GM12878 (cell line): Measurements from ENCODE around the gene SEC14L6. TPM values are rescaled to one million over a fixed set of nuclear protein-coding genes. Genes with fewer than 3 reads are reported as not detected.

Experiments used
- ATAC-seq: fragments of 200-7000 bp; cut with Tn5 transposase; 3 replicates; pipeline ENCODE4 v1.9.1; 2020; ENCODE audit warnings: mild to moderate bottlenecking, moderate library complexity
- BruUV-seq: library from RNA; stranded (reverse); fragments of 400-500 nt; replicated peaks from 2 replicates; lab custom pipeline; 2021; lab: Mats Ljungman, UMichigan
- CTCF ChIA-PET: fragments of 300-600 bp; sonication (Branson Sonifier 250); formaldehyde crosslinking; extraction: SDS; loops from one replicate; lab custom pipeline; 2021; ENCODE audit warnings: inconsistent platforms; lab: Yijun Ruan, JAX
- POLR2A ChIA-PET: fragments of 350-600 bp; formaldehyde crosslinking; extraction: SDS; loops from one replicate; lab custom pipeline; 2021; ENCODE audit warnings: inconsistent platforms; lab: Charles Lee
- RAD21 ChIA-PET: fragments of 300-600 bp; sonication (Branson Sonifier 250); formaldehyde crosslinking; loops from one replicate; lab custom pipeline; 2023; ENCODE audit warnings: antibody characterized with exemption; ENCODE audit not compliant: unreplicated experiment; lab: Charles Lee
- SMC1A ChIA-PET: fragments of 300-600 bp; sonication (Branson Sonifier 250); formaldehyde crosslinking; loops from one replicate; lab custom pipeline; 2023; ENCODE audit not compliant: unreplicated experiment, uncharacterized antibody; lab: Charles Lee
- DNase-seq: peaks from one replicate; pipeline ENCODE4 v3.0.0-alpha.2; 2011; ENCODE audit warnings: low read depth, low spot score
- FAIRE-seq: peaks from 3 replicates; lab custom pipeline; 2011; peaks lifted over from hg19 to GRCh38; lab: Jason Lieb, UNC
- H2AFZ ChIP-seq: 2 replicates; pipeline ENCODE4 v1.6.0; 2011; ENCODE audit warnings: low read depth, low read length, control low read depth; ENCODE audit not compliant: control insufficient read depth
- H3K27ac ChIP-seq: 2 replicates; pipeline ENCODE4 v1.5.1; 2011; ENCODE audit warnings: control low read depth; ENCODE audit not compliant: control insufficient read depth, insufficient read depth
- H3K27me3 ChIP-seq, 2 experiments: replicated peaks in 1 of 2; 2 replicates each; pipeline versions ENCODE4 v1.6.0 to v1.6.1; 2011; ENCODE audit warnings: low read length in 1 of 2; ENCODE audit not compliant: control insufficient read depth in 2 of 2, insufficient read depth in 2 of 2
- H3K36me3 ChIP-seq, 2 experiments: 2 replicates each; pipeline ENCODE4 v1.5.1; 2011; ENCODE audit warnings: low read length in 1 of 2; ENCODE audit not compliant: control insufficient read depth in 2 of 2, insufficient read depth in 2 of 2
- H3K4me1 ChIP-seq: 2 replicates; pipeline ENCODE4 v1.6.1; 2011; ENCODE audit warnings: mild to moderate bottlenecking, low read length, moderate library complexity, mixed read lengths; ENCODE audit not compliant: control insufficient read depth, insufficient read depth
- H3K4me2 ChIP-seq: 2 replicates; pipeline ENCODE4 v1.6.0; 2011; ENCODE audit warnings: control low read depth; ENCODE audit not compliant: control insufficient read depth, insufficient read depth
- H3K4me3 ChIP-seq: fragments of 200-600 bp; sonication (generic); 2 replicates; pipeline ENCODE4 v1.5.1; 2016
- H3K79me2 ChIP-seq: 2 replicates; pipeline ENCODE4 v1.6.0; 2011; ENCODE audit warnings: low read length; ENCODE audit not compliant: control insufficient read depth, insufficient read depth
- H3K9ac ChIP-seq: 2 replicates; pipeline ENCODE4 v1.8.0; 2011; ENCODE audit warnings: low read length, control low read depth, mixed read lengths; ENCODE audit not compliant: control insufficient read depth, insufficient read depth
- H3K9me3 ChIP-seq: replicated peaks from 3 replicates; pipeline ENCODE4 v1.5.1; 2011; ENCODE audit warnings: mild to moderate bottlenecking, low read length; ENCODE audit not compliant: control insufficient read depth, insufficient read depth
- H4K20me1 ChIP-seq: 2 replicates; pipeline ENCODE4 v1.6.0; 2011; ENCODE audit not compliant: control insufficient read depth, insufficient read depth
- ESRRA ChIP-seq: IDR thresholded peaks from 2 replicates; pipeline ENCODE4 v1.6.1; 2012; ENCODE audit warnings: mild to moderate bottlenecking, low read length, improper control_type of control experiment
- HDAC2 ChIP-seq: fragments of 200-600 bp; sonication (generic); IDR thresholded peaks from 2 replicates; pipeline ENCODE4 v1.6.1; 2017
- IRF4 ChIP-seq: IDR thresholded peaks from 2 replicates; pipeline ENCODE4 v1.6.1; 2011; ENCODE audit warnings: low read depth, low read length
- MTA2 ChIP-seq: fragments of 450-650 bp; IDR thresholded peaks from 2 replicates; pipeline ENCODE4 v1.6.1; 2016; ENCODE audit warnings: low read depth, mild to moderate bottlenecking, moderate library complexity
- PKNOX1 ChIP-seq: fragments of 450-650 bp; IDR thresholded peaks from 2 replicates; pipeline ENCODE4 v1.6.1; 2016; ENCODE audit warnings: mild to moderate bottlenecking
- PRDM15 ChIP-seq: fragments of 450-650 bp; formaldehyde crosslinking; IDR thresholded peaks from 2 replicates; pipeline ENCODE4 v1.4.0; 2020; ENCODE audit warnings: mild to moderate bottlenecking, moderate library complexity
- RELA ChIP-seq: fragments of 450-650 bp; IDR thresholded peaks from 2 replicates; pipeline ENCODE4 v1.8.0; 2014; ENCODE audit warnings: borderline replicate concordance; ENCODE audit not compliant: partially characterized antibody
- REST ChIP-seq: IDR thresholded peaks from 2 replicates; pipeline ENCODE4 v1.6.1; 2012; ENCODE audit warnings: mild to moderate bottlenecking, low read depth, low read length
- SIX5 ChIP-seq: IDR thresholded peaks from 2 replicates; pipeline ENCODE4 v1.6.1; 2011; ENCODE audit warnings: mild to moderate bottlenecking, low read depth, low read length, moderate library complexity; ENCODE audit not compliant: severe bottlenecking
- SREBF2 ChIP-seq: IDR thresholded peaks from 2 replicates; pipeline ENCODE4 v1.6.1; 2012; ENCODE audit warnings: mild to moderate bottlenecking, low read length
- ZBTB33 ChIP-seq: fragments of 450-650 bp; IDR thresholded peaks from 2 replicates; pipeline ENCODE4 v1.6.1; 2017; ENCODE audit warnings: mild to moderate bottlenecking
- WGBS: methylation state at CpG from one replicate; pipeline ENCODE4 v1.1.6; 2016; ENCODE audit warnings: low lambda C conversion rate; ENCODE audit not compliant: insufficient replicate concordance, insufficient coverage; ENCODE audit errors: missing lambda C conversion rate; 5-methylcytosine and 5-hydroxymethylcytosine counted together
- in situ Hi-C: fragments of 300-500 bp; cut with MboI; formaldehyde crosslinking; loops from 9 replicates; pipeline ENCODE4 v1.14.3; 2018; ENCODE audit warnings: mixed read lengths
- intact Hi-C: fragments of 100-400 bp; cut with micrococcal nuclease; formaldehyde crosslinking; loops from one replicate; pipeline ENCODE4 v1.14.2; 2022; ENCODE audit not compliant: unreplicated experiment
- polyA plus RNA-seq, 11 experiments: library from polyadenylated mRNA; depleted of rRNA in 4 of 11; unstranded in 6 of 11; stranded (reverse) in 5 of 11; fragments of >200 nt; fragmentation: Nextera tagmentation in 4 of 11; fragmentation: Illumina TruSeq in 1 of 11; extraction: Ambion mirVana in 4 of 11; extraction: Trizol in 1 of 11; gene quantifications; 1 replicate in 1 of 11; 2 replicates in 10 of 11; pipeline versions ENCODE4 v1.2.1 to v1.2.3, GENCODE V29; 2011 to 2016; ENCODE audit warnings: inconsistent platforms in 2 of 11, missing spikeins in 2 of 11, low read depth in 1 of 11
- total RNA-seq, 4 experiments: library from RNA; depleted of rRNA in 3 of 4; stranded (reverse); fragments of >200 nt in 3 of 4; fragmentation: Illumina TruSeq in 1 of 4; extraction: Trizol in 1 of 4; gene quantifications; 2 replicates each; pipeline versions ENCODE4 v1.2.1 to v1.2.3, GENCODE V29; 2013 to 2021

The SEC14L6 gene
- total and polyA plus RNA-seq, 10 of the 15 experiments (the other 5 are each of a cell fraction or from before 2014, with no cell fraction given) = not detected

GRCh38 chr22:30516731-30517130 lies 29.8 kb downstream of the SEC14L6 start:
- H3K27me3 ChIP-seq = peaks cover 0 to 2% of the 10 kb centered on the region in 2 experiments; a peak in 1 of 4 replicates
- in situ Hi-C loops = no loop called here
- no peaks in the 10 kb centered on the region for H3K9me3 ChIP-seq
- no peak overlapping the region for H3K4me2 ChIP-seq
- no peaks in the 10 kb centered on the region for H4K20me1 ChIP-seq
- no peak for ATAC-seq
- WGBS = 36% methylated on average over 5 of the region's 5 CpGs
- FAIRE-seq = no peak
- TF ChIP-seq HDAC2 (no peak), RELA (no peak), IRF4 (no peak), MTA2 (no peak), SIX5 (no peak), PKNOX1 (no peak), SREBF2 (no peak), PRDM15 (no peak), ESRRA (no peak), REST (no peak), ZBTB33 (no peak)
- TF ChIP-seq, all 136 proteins: peak for 0
- no peak overlapping the region for H3K27ac ChIP-seq
- BruUV-seq = no TSS peak
- H2AFZ ChIP-seq = no peak overlapping the region
- CTCF ChIA-PET = interaction anchor here (1.6 kb wide), 1 partner anchor 48 kb away, joined by 3 read pairs; no protein-coding TSS in a partner anchor
- no peaks in the 10 kb centered on the region for H3K79me2 ChIP-seq
- no peak overlapping the region for H3K9ac ChIP-seq
- intact Hi-C loops = no loop called here
- no peak for DNase-seq
- no peaks in the 10 kb centered on the region for H3K36me3 ChIP-seq
- H3K4me1 ChIP-seq = no peaks in the 10 kb centered on the region
- SMC1A ChIA-PET = no interaction called here
- POLR2A ChIA-PET = no interaction called here
- RAD21 ChIA-PET = no interaction called here
- no peak overlapping the region for H3K4me3 ChIP-seq
